ENCODE measurements around the gene NUB1. TPM values are rescaled to one million over a fixed set of nuclear protein-coding genes. Genes with fewer than 3 reads are reported as not detected.

Gene NUB1
- polyA plus RNA-seq, 1 of the 3 experiments (the other 2 are of a cell fraction), result 54.0 TPM

DNA sequence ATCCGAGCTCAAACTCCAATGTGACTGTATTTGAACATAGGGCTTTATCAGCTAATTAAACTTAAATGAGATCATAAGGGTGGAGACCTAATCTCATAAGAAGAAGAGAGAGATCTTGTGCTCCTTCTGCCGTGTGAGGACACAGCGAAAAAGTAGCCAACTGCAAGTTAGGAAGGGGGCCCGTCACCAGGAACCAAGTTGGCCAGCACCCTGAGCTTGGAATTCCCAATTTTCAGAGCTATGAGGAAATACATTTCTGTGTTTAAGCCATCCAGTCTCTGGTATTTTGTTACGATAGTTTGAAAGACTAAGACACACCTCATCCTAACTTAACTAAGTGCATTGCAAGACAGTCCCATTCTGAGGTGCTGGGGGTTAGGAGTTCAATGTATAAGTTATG lies 82.3 kb downstream of the NUB1 start (continued):
- TF ChIP-seq IRF3 (IDR thresholded peaks at IDR 0.05; ENCODE audit: low read depth, low read length), result no peak
- TF ChIP-seq FOXM1 (IDR thresholded peaks at IDR 0.05; ENCODE audit: low read depth), result no peak
- no peak for TF ChIP-seq PBX3 (IDR thresholded peaks at IDR 0.05)
- TF ChIP-seq RAD21 (IDR thresholded peaks at IDR 0.05; ENCODE audit: low read length), result no peak

GRCh38 chr7:151424799-151425198 lies 83.2 kb downstream of the NUB1 start:
- no peaks in the 10 kb centered on the region for H3K36me3 ChIP-seq (replicated peaks in 1 of 2; ENCODE audit: control insufficient read depth in 1 of 2, insufficient read depth in 2 of 2, low read length in 1 of 2)
- H3K27ac ChIP-seq (ENCODE audit: low read depth in 2 of 2, low read length in 1 of 2), result no peak overlapping the region
- DNase-seq, result no peak

DNA sequence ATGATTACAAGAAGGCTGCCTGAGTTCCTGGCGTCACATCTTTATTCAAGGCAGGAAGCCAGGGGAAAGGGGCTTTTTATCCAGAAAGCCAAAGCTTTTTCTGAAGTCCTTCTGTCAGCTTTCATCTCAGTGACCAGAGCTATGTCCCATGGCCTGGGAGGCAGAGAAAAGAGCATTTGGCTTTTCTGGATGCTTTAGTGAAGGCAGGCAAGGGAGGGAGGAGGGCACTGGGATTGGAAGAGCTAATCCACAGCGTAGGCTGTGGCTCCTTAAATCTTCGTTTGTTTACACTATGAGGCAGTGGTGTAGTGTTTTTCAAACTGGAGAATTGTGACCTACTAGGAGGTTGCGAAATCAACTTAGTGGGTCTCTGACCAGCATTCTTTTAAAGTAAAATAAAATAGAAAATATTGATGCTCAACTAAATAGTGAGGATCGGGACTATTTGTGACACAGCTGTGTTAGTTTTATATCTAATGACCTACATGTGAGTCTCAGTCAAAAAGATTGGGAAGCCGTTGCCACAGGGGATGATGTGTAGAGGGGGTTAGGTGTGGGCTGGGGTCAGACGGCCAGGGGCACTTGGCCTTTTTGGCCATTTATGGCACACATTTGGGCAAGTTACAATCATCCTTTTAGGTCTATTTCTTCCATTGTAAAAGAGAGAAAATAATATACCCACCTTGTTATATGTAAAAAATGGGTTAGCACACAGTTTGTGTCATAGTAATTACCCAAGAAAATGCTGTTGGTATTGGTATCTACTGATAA lies 84.2 kb downstream of the NUB1 start:
- no peaks in the 10 kb centered on the region for H3K36me3 ChIP-seq (replicated peaks in 1 of 2; ENCODE audit: control insufficient read depth in 1 of 2, insufficient read depth in 2 of 2, low read length in 1 of 2)
- no peak for TF ChIP-seq FOXM1 (IDR thresholded peaks at IDR 0.05; ENCODE audit: low read depth)
- H3K9ac ChIP-seq, result no peak overlapping the region
- H3K9me3 ChIP-seq, result no peaks in the 10 kb centered on the region
- H3K79me2 ChIP-seq (ENCODE audit: insufficient read depth), result no peaks in the 10 kb centered on the region
- ChIA-PET CTCF (interaction anchor here (1.1 to 1.4 kb wide), 2 partner anchors 14 to 23 kb away, joined by 3 to 4 read pairs; no protein-coding TSS in a partner anchor), POLR2A (no interaction called here)
- no peak overlapping the region for H3K4me3 ChIP-seq (ENCODE audit: low read depth in 2 of 2, low read length in 1 of 2)
- H3K9me2 ChIP-seq, result no peaks in the 10 kb centered on the region
- no peak overlapping the region for H3K27ac ChIP-seq (ENCODE audit: low read depth in 2 of 2, low read length in 1 of 2)
- no peaks in the 10 kb centered on the region for H3K27me3 ChIP-seq (ENCODE audit: insufficient read depth)
- no peak overlapping the region for H3K4me2 ChIP-seq
- no peak for DNase-seq
- peaks cover 8 to 11% of the 10 kb centered on the region in 2 experiments; a peak in 1 of 4 replicates for H3K4me1 ChIP-seq (ENCODE audit: control insufficient read depth in 1 of 2, insufficient read depth in 2 of 2, low read depth in 1 of 2, low read length in 1 of 2)
- 72% methylated on average over 7 of the region's 7 CpGs for WGBS (ENCODE audit: low lambda C conversion rate)
- H2AFZ ChIP-seq (ENCODE audit: low read depth), result no peak overlapping the region
- no peaks in the 10 kb centered on the region for H4K20me1 ChIP-seq (ENCODE audit: insufficient read depth)
- H3F3A ChIP-seq (replicated peaks; ENCODE audit: insufficient read depth), result no peaks in the 10 kb centered on the region

More at GRCh38 chr7:151424799-151425198, 83.2 kb downstream of the NUB1 start:
- TF ChIP-seq GATA2 (CRISPR knock-in tag; IDR thresholded peaks at IDR 0.05) (no peak), FOXM1 (IDR thresholded peaks at IDR 0.05; ENCODE audit: low read depth) (no peak), POLR2AphosphoS5 (IDR thresholded peaks at IDR 0.05; ENCODE audit: low read depth, low read length) (no peak)
- Histone ChIP-seq H4K20me1 (ENCODE audit: insufficient read depth) (no peaks in the 10 kb centered on the region), H3K9me2 (no peaks in the 10 kb centered on the region), H3K4me1 (ENCODE audit: control insufficient read depth in 1 of 2, insufficient read depth in 2 of 2, low read depth in 1 of 2, low read length in 1 of 2) (peaks cover 8 to 11% of the 10 kb centered on the region in 2 experiments; a peak in 1 of 4 replicates), H3K9me3 (0 out of 2 replicates have a peak, but pooled peaks cover under 1% of the 10 kb centered on the region), H3K4me2 (no peak overlapping the region), H3K27me3 (ENCODE audit: insufficient read depth) (no peaks in the 10 kb centered on the region), H3K4me3 (ENCODE audit: low read depth in 2 of 2, low read length in 1 of 2) (no peak overlapping the region), H3K9ac (no peak overlapping the region), H2AFZ (ENCODE audit: low read depth) (no peak overlapping the region), H3K79me2 (ENCODE audit: insufficient read depth) (no peaks in the 10 kb centered on the region), H3F3A (replicated peaks; ENCODE audit: insufficient read depth) (no peaks in the 10 kb centered on the region)
- POLR2A ChIA-PET, result no interaction called here
- 50% methylated on average over 5 of the region's 5 CpGs for WGBS (ENCODE audit: low lambda C conversion rate)
- CTCF ChIA-PET, result interaction anchor here (1.1 kb wide), 1 partner anchor 13 kb away, joined by 3 read pairs; no protein-coding TSS in a partner anchor

Data from SK-N-SH (cell line).